Esophagus squamous epithelium (tissue), 5 donors: ENCODE measurements around the gene MAIP1. TPM values are rescaled to one million over a fixed set of nuclear protein-coding genes. Genes with fewer than 3 reads are reported as not detected.

Experiments used
- DNase-seq: peaks from one replicate; lab custom pipeline; 2025; lab: John Stamatoyannopoulos, UW
- H3K27ac ChIP-seq, 4 donors: fragments of 200-600 bp; sonication (generic); one replicate each; pipeline ENCODE4 v1.5.1; 2016 to 2019; ENCODE audit warnings: mild to moderate bottlenecking in 1 of 4
- H3K27me3 ChIP-seq, 4 donors: fragments of 200-600 bp; sonication (generic); 1 replicate in 3 of 4; 2 replicates in 1 of 4; pipeline versions ENCODE4 v1.5.1 to v1.6.0; 2017 to 2021; ENCODE audit warnings: antibody characterized with exemption in 1 of 4
- H3K36me3 ChIP-seq, 3 donors: fragments of 200-600 bp; sonication (generic); one replicate each; pipeline ENCODE4 v1.5.1; 2016 to 2019
- H3K4me1 ChIP-seq, 3 donors: fragments of 200-600 bp; sonication (generic); one replicate each; pipeline ENCODE4 v1.5.1; 2017 to 2019
- H3K4me3 ChIP-seq, 4 donors: fragments of 200-600 bp; sonication (generic); 1 replicate in 3 of 4; 2 replicates in 1 of 4; pipeline ENCODE4 v1.5.1; 2016 to 2019; ENCODE audit warnings: mild to moderate bottlenecking in 2 of 4, moderate library complexity in 1 of 4
- H3K9me3 ChIP-seq, 3 donors: fragments of 200-600 bp; sonication (generic); one replicate each; pipeline ENCODE4 v1.5.1; 2016 to 2019
- POLR2A ChIP-seq, 4 donors: fragments of 450-650 bp; IDR thresholded peaks; one replicate each; pipeline ENCODE4 v1.6.1; 2017; ENCODE audit warnings: antibody characterized with exemption in 4 of 4, mild to moderate bottlenecking in 4 of 4, moderate library complexity in 3 of 4
- WGBS, 2 donors: methylation state at CpG; one replicate each; pipeline ENCODE4 v1.1.5; 2018; 5-methylcytosine and 5-hydroxymethylcytosine counted together
- intact Hi-C: fragments of 100-400 bp; cut with DNase I; formaldehyde crosslinking; loops from one replicate; pipeline ENCODE4 v1.15.0; 2022
- total RNA-seq, 4 donors: library from RNA; depleted of rRNA; stranded (reverse); fragments of >200 nt; gene quantifications; one replicate each; pipeline ENCODE4 v1.1.0, GENCODE V29; 2016
- TF ChIP-seq, protein P1 (sequence below), 6 experiments: fragments of 450-650 bp in 4 of 6; fragments of 200-600 bp in 2 of 6; sonication (generic) in 2 of 6; IDR thresholded peaks; one replicate each; pipeline ENCODE4 v1.5.1; 2016 to 2019; ENCODE audit warnings: antibody characterized with exemption in 6 of 6, mild to moderate bottlenecking in 4 of 6, moderate library complexity in 4 of 6
- donor health status: DM: yes; HTN: yes; CAD: no.

MAIP1 gene
- total RNA-seq, 4 donors from 2014 or later = 10.4 to 27.4 (median 22.0) TPM

DNA sequence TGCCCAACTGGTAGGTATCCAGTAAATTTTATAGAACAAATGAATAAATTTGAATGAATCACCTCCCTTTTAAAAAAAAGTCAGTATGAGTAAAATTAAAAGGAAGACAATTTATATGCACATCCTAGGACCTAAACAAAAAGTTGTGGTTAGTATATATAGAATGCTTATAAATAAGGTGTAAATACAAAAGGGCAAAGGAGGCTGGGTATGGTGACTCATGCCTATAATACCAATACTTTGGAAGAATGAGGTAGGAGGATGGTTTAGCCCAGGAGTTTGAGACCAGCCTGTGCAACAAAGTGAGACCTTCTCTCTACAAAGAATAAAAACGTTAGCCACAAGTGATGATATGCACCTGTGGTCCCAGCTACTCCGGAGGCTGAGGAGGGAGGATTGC lies 31.5 kb upstream of the MAIP1 start:
- no peaks in the 10 kb centered on the region for H3K9me3 ChIP-seq
- TF ChIP-seq, protein P1, sequence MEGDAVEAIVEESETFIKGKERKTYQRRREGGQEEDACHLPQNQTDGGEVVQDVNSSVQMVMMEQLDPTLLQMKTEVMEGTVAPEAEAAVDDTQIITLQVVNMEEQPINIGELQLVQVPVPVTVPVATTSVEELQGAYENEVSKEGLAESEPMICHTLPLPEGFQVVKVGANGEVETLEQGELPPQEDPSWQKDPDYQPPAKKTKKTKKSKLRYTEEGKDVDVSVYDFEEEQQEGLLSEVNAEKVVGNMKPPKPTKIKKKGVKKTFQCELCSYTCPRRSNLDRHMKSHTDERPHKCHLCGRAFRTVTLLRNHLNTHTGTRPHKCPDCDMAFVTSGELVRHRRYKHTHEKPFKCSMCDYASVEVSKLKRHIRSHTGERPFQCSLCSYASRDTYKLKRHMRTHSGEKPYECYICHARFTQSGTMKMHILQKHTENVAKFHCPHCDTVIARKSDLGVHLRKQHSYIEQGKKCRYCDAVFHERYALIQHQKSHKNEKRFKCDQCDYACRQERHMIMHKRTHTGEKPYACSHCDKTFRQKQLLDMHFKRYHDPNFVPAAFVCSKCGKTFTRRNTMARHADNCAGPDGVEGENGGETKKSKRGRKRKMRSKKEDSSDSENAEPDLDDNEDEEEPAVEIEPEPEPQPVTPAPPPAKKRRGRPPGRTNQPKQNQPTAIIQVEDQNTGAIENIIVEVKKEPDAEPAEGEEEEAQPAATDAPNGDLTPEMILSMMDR (IDR thresholded peaks at IDR 0.05) = no peak
- TF ChIP-seq POLR2A (IDR thresholded peaks at IDR 0.05) = no peak
- no peak overlapping the region for H3K27ac ChIP-seq
- H3K4me3 ChIP-seq = no peak overlapping the region
- no peaks in the 10 kb centered on the region for H3K27me3 ChIP-seq
- 62 to 64% methylated on average over 2 of the region's 2 CpGs for WGBS, 2 donors
- H3K36me3 ChIP-seq = peaks cover 0 to 37% (median 0%) of the 10 kb centered on the region in 3 donors
- no peak for DNase-seq
- intact Hi-C loops = no loop called here
- H3K4me1 ChIP-seq = peaks cover 0 to 12% (median 0%) of the 10 kb centered on the region in 3 donors

DNA sequence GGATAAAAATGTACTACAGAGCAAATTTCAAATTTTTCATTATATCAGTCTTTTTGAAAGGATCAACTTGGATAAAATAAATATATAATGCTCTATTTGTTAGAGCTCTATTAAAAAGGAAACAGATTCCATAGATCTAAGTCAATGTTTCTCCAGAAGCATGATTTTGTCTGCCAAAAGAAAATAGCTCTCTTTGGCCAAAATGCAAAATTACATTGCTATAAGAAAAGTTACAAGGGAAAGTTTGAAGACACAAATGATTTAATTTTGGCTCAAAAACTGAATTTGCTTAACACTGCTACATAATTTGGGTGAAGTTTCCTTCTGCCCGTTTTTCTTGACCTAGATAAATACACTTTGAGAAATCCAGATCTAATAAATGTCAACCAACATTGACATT lies 28.6 kb upstream of the MAIP1 start:
- no peak overlapping the region for H3K4me3 ChIP-seq
- no peaks in the 10 kb centered on the region for H3K4me1 ChIP-seq
- peaks cover 0 to 43% (median 0%) of the 10 kb centered on the region in 3 donors for H3K36me3 ChIP-seq
- intact Hi-C loops = no loop called here
- no peaks in the 10 kb centered on the region for H3K9me3 ChIP-seq
- H3K27ac ChIP-seq = no peak overlapping the region
- no peak for TF ChIP-seq POLR2A (IDR thresholded peaks at IDR 0.05)
- TF ChIP-seq, protein P1 (IDR thresholded peaks at IDR 0.05) = no peak
- no peak for DNase-seq
- no peaks in the 10 kb centered on the region for H3K27me3 ChIP-seq
- 68 to 77% methylated on average over 1 of the region's 1 CpG for WGBS, 2 donors

DNA sequence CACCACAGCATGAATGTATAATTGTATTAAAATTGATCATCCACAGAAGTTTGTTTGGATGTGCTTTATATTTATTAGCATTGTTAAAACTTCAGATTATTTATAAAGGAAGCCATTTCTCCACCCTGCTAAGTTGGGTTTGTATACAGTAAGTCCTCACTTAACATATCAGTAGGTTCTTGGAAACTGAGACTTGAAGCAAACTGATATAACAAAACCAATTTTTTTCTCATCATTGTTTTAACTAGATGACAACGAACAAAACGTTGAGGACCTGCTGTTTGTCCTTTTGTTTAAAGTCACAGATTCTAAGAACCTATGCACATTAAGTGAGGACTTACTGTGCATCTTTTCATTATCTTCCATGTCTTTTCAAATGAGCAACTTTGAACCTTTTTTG lies 27.2 kb upstream of the MAIP1 start:
- Histone ChIP-seq H3K4me3 (no peak overlapping the region), H3K4me1 (no peaks in the 10 kb centered on the region), H3K27ac (no peak overlapping the region), H3K27me3 (no peaks in the 10 kb centered on the region), H3K9me3 (no peaks in the 10 kb centered on the region), H3K36me3 (peaks cover 0 to 47% (median 8%) of the 10 kb centered on the region in 3 donors)
- TF ChIP-seq, protein P1 (IDR thresholded peaks at IDR 0.05) = no peak
- no peak for TF ChIP-seq POLR2A (IDR thresholded peaks at IDR 0.05)
- no peak for DNase-seq
- intact Hi-C loops = no loop called here
- 17 to 42% methylated on average over 2 of the region's 2 CpGs for WGBS, 2 donors

DNA sequence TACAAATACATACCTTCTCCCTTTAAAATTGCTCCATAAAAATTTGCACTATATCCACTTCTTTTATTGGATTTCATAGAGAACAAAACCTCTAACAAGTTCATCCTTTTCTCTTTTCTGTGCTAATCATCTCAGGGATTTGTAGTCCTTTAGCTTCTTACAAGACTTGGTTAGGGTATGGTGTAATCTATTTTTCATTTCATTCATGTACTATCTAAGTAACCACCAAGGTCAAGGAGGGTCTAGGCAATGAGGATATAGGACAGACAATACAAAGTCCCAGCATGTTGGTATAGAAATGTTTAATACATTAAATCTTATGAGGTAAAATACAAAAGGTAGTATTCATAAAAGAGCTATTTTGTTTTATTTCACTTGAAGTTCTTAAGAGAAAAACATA lies 26.8 kb upstream of the MAIP1 start:
- Histone ChIP-seq H3K27me3 (no peaks in the 10 kb centered on the region), H3K4me1 (no peaks in the 10 kb centered on the region), H3K4me3 (no peak overlapping the region), H3K36me3 (peaks cover 0 to 51% (median 8%) of the 10 kb centered on the region in 3 donors), H3K27ac (no peak overlapping the region), H3K9me3 (no peaks in the 10 kb centered on the region)
- no peak for TF ChIP-seq POLR2A (IDR thresholded peaks at IDR 0.05)
- TF ChIP-seq, protein P1 (IDR thresholded peaks at IDR 0.05) = no peak
- DNase-seq = no peak
- intact Hi-C loops = no loop called here

DNA sequence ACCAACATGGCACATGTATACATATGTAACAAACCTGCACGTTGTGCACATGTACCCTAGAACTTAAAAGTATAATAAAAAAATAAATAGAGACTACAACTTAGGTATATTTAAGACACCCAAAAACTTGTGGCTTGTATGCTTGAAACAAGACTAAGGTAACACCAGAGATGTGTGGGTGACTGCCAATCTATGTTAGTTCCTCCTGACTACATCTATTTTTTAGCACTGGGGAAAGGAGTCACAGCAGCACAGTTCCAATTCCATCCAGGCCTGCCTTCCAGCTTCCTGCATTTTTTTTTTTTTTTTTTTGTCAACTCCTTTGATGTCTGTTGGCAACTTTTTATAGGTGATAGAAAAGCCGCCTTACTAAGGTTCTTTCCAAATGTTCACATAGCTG lies 26.1 kb upstream of the MAIP1 start:
- no peak overlapping the region for H3K4me3 ChIP-seq
- intact Hi-C loops = no loop called here
- H3K9me3 ChIP-seq = no peaks in the 10 kb centered on the region
- no peak overlapping the region for H3K27ac ChIP-seq
- peaks cover 0 to 54% (median 8%) of the 10 kb centered on the region in 3 donors for H3K36me3 ChIP-seq
- TF ChIP-seq, protein P1 (IDR thresholded peaks at IDR 0.05) = no peak
- TF ChIP-seq POLR2A (IDR thresholded peaks at IDR 0.05) = no peak
- WGBS, 2 donors = 56 to 78% methylated on average over 2 of the region's 2 CpGs
- H3K27me3 ChIP-seq = no peaks in the 10 kb centered on the region
- H3K4me1 ChIP-seq = no peaks in the 10 kb centered on the region
- DNase-seq = no peak
